B cell (primary cell): ENCODE data around the gene MSH2.

ENCODE experiments used
- CTCF ChIP-seq: fragments of 200-600 bp; IDR thresholded peaks from one replicate; pipeline ENCODE4 v1.8.0; 2022; ENCODE audit warnings: antibody characterized with exemption, mild to moderate bottlenecking
- EZH2 ChIP-seq: IDR thresholded peaks from 2 replicates; pipeline ENCODE4 v1.6.1; 2012; ENCODE audit warnings: borderline replicate concordance, low read depth, mild to moderate bottlenecking, moderate library complexity, low read length; ENCODE audit not compliant: insufficient read depth, poor library complexity, severe bottlenecking

- TF ChIP-seq CTCF, result no peak
- TF ChIP-seq EZH2, result no peak
Observed at GRCh38 chr2:47402805-47403608, at the start of gene MSH2.
